SH-SY5Y (cell line): Measurements from ENCODE around the gene TRIM28.

Experiments
- GATA2 ChIP-seq: IDR thresholded peaks from 2 replicates; pipeline ENCODE4 v1.6.1; 2011; ENCODE audit warnings: mild to moderate bottlenecking, low read depth, low read length
- GATA3 ChIP-seq: IDR thresholded peaks from 2 replicates; pipeline ENCODE4 v1.6.1; 2011; ENCODE audit warnings: low read depth, mild to moderate bottlenecking, low read length, moderate library complexity

DNA sequence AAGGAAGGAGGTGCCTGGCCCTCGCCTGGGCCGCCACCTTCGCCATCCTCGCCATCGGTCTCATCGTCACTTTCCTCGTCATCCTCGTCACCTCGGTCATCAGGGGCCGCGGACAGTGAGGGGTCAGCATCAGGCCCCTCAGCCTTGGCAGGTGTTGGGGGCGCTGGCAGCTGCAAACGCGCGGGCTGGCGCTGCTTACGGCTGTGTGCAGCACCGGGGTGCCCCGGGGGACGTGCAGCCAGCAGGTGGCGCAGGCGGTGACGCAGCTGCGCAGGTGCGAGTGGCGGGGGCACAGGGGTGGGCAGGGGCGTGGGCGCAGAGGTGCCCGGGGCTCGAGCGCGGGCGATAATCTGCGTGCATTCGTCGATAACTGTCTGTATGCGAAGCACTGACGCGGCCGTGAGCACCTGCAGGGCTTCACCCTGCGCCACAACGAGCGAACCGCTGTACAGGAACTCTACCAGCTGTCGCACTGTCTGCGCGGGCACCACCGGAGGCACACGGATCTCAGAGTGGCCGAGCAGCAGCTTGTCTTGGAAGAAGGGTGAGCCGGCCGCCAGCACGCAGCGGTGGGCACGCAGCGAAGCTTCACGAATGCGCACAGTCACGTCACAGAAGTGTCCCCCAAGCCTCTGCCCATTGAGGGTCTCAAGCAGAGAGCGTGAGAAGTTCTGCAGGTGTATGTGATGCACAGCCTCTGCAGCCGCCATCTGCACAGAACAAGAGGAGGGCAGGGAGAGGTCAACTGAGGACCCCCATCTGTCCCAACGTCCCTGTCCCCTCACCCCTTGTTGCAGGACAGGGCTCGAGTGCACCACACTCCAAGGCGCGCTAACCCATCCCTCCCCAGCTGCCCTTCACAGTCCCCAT lies 26.7 kb upstream of the TRIM28 start:
- no peak for TF ChIP-seq GATA2
- no peak for TF ChIP-seq GATA3
